Sigmoid colon (tissue), 7 donors: ENCODE data around the gene VWA1. TPM values are rescaled to one million over a fixed set of nuclear protein-coding genes. Genes with fewer than 3 reads are reported as not detected.
A peak's percentile ranks its signal among the peaks of the same experiment; 100 is the strongest.

Experiments used
- DNase-seq: peaks from one replicate; pipeline ENCODE4 v3.0.0-alpha.2; 2019
- H3K27ac ChIP-seq, 4 donors: fragments of 200-600 bp; sonication (generic); one replicate each; pipeline ENCODE4 v1.5.1; 2016 to 2019; ENCODE audit warnings: mild to moderate bottlenecking in 1 of 4
- H3K27me3 ChIP-seq, 3 donors: fragments of 200-600 bp; sonication (generic); one replicate each; pipeline ENCODE4 v1.5.1; 2019; ENCODE audit warnings: mild to moderate bottlenecking in 1 of 3
- H3K36me3 ChIP-seq, 4 donors: fragments of 200-600 bp; sonication (generic); one replicate each; pipeline ENCODE4 v1.5.1; 2016 to 2019
- H3K4me1 ChIP-seq, 4 donors: fragments of 200-600 bp; sonication (generic); one replicate each; pipeline ENCODE4 v1.5.1; 2017 to 2019
- H3K4me3 ChIP-seq, 4 donors: fragments of 200-600 bp; sonication (generic); one replicate each; pipeline ENCODE4 v1.5.1; 2017 to 2019; ENCODE audit warnings: mild to moderate bottlenecking in 2 of 4, moderate library complexity in 1 of 4
- H3K9me3 ChIP-seq, 4 donors: fragments of 200-600 bp in 3 of 4; sonication (generic) in 3 of 4; one replicate each; pipeline versions ENCODE4 v1.5.1 to v1.6.1; 2013 to 2019
- EP300 ChIP-seq, 4 donors: sonication (generic); formaldehyde crosslinking; IDR thresholded peaks; one replicate each; pipeline ENCODE4 v1.6.1; 2017; ENCODE audit warnings: antibody characterized with exemption in 4 of 4
- POLR2A ChIP-seq, 2 donors: fragments of 450-650 bp; IDR thresholded peaks; one replicate each; pipeline ENCODE4 v1.6.1; 2016; ENCODE audit warnings: antibody characterized with exemption in 2 of 2, mild to moderate bottlenecking in 2 of 2, moderate library complexity in 2 of 2
- POLR2AphosphoS5 ChIP-seq, 4 donors: sonication (generic); formaldehyde crosslinking; IDR thresholded peaks; one replicate each; pipeline ENCODE4 v1.6.1; 2017; ENCODE audit warnings: antibody characterized with exemption in 4 of 4
- WGBS, 2 donors: extraction: QIAGEN DNeasy Blood & Tissue Kit; methylation state at CpG; one replicate each; pipeline ENCODE4 v1.1.7; 2013; 5-methylcytosine and 5-hydroxymethylcytosine counted together
- intact Hi-C: fragments of 100-400 bp; cut with DNase I; formaldehyde crosslinking; loops from one replicate; pipeline ENCODE4 v1.15.1; 2023
- polyA plus RNA-seq, 3 donors: library from polyadenylated mRNA; stranded (reverse); fragments of 200-250 nt; gene quantifications; one replicate each; pipeline ENCODE4 v1.2.3, GENCODE V29; 2013
- total RNA-seq, 4 donors: library from RNA; depleted of rRNA; stranded (reverse); fragments of >200 nt; gene quantifications; one replicate each; pipeline ENCODE4 v1.1.0, GENCODE V29; 2016
- TF ChIP-seq, protein P1 (sequence below), 4 experiments: fragments of 450-650 bp in 3 of 4; fragments of 200-600 bp in 1 of 4; IDR thresholded peaks; one replicate each; pipeline ENCODE4 v1.5.1; 2016 to 2019; ENCODE audit warnings: antibody characterized with exemption in 4 of 4, mild to moderate bottlenecking in 3 of 4, moderate library complexity in 2 of 4
- donor health status: healthy with polysubstance abuse.
- donor health status: Bipolar disorder and iron deficiency.
- donor health status: healthy.

Gene VWA1
- total and polyA plus RNA-seq, 7 donors: 2.4 to 107 (median 47.1) TPM

- DNase-seq: no peak
- Histone ChIP-seq H3K9me3 (no peaks in the 10 kb centered on the region), H3K4me1 (peaks cover 0 to 11% (median 0%) of the 10 kb centered on the region in 4 donors), H3K4me3 (no peak overlapping the region), H3K27me3 (no peaks in the 10 kb centered on the region), H3K36me3 (peaks cover 70 to 100% (median 91%) of the 10 kb centered on the region in 4 donors), H3K27ac (no peak overlapping the region)
- 92 to 94% methylated on average over 12 of the region's 12 CpGs for WGBS, 2 donors
- TF ChIP-seq, protein P1, sequence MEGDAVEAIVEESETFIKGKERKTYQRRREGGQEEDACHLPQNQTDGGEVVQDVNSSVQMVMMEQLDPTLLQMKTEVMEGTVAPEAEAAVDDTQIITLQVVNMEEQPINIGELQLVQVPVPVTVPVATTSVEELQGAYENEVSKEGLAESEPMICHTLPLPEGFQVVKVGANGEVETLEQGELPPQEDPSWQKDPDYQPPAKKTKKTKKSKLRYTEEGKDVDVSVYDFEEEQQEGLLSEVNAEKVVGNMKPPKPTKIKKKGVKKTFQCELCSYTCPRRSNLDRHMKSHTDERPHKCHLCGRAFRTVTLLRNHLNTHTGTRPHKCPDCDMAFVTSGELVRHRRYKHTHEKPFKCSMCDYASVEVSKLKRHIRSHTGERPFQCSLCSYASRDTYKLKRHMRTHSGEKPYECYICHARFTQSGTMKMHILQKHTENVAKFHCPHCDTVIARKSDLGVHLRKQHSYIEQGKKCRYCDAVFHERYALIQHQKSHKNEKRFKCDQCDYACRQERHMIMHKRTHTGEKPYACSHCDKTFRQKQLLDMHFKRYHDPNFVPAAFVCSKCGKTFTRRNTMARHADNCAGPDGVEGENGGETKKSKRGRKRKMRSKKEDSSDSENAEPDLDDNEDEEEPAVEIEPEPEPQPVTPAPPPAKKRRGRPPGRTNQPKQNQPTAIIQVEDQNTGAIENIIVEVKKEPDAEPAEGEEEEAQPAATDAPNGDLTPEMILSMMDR (IDR thresholded peaks at IDR 0.05): no peak
- TF ChIP-seq POLR2A (IDR thresholded peaks at IDR 0.05) (no peak), POLR2AphosphoS5 (IDR thresholded peaks at IDR 0.05) (no peak), EP300 (IDR thresholded peaks at IDR 0.05) (no peak)
- intact Hi-C loops: no loop called here
Observed at GRCh38 chr1:1390675-1391074, 44.8 kb upstream of the VWA1 start.

- DNase-seq: no peak
- no peak for TF ChIP-seq POLR2A (IDR thresholded peaks at IDR 0.05)
- TF ChIP-seq EP300 (IDR thresholded peaks at IDR 0.05): no peak
- TF ChIP-seq POLR2AphosphoS5 (IDR thresholded peaks at IDR 0.05): no peak
- WGBS, 2 donors: 92 to 93% methylated on average over 12 of the region's 12 CpGs
- no peak overlapping the region for H3K4me3 ChIP-seq
- no peaks in the 10 kb centered on the region for H3K27me3 ChIP-seq
- intact Hi-C loops: no loop called here
- no peaks in the 10 kb centered on the region for H3K9me3 ChIP-seq
- H3K36me3 ChIP-seq: peaks cover 70 to 100% (median 87%) of the 10 kb centered on the region in 4 donors
- H3K4me1 ChIP-seq: peaks cover 0 to 14% (median 0%) of the 10 kb centered on the region in 4 donors
- no peak overlapping the region for H3K27ac ChIP-seq
Observed at GRCh38 chr1:1391225-1391624, 44.3 kb upstream of the VWA1 start.

GRCh38 chr1:1393014-1393413, 42.5 kb upstream of the VWA1 start:
- intact Hi-C loops: no loop called here

GRCh38 chr1:1393428-1393827, 42.1 kb upstream of the VWA1 start:
- Histone ChIP-seq H3K27me3 (no peaks in the 10 kb centered on the region), H3K27ac (no peak overlapping the region), H3K4me3 (no peak overlapping the region), H3K4me1 (peaks cover 0 to 32% (median 16%) of the 10 kb centered on the region in 4 donors), H3K36me3 (peaks cover 48 to 96% (median 73%) of the 10 kb centered on the region in 4 donors), H3K9me3 (no peaks in the 10 kb centered on the region)
- no peak for DNase-seq
- intact Hi-C loops: no loop called here
- TF ChIP-seq EP300 (IDR thresholded peaks at IDR 0.05) (no peak), POLR2AphosphoS5 (IDR thresholded peaks at IDR 0.05) (no peak), POLR2A (IDR thresholded peaks at IDR 0.05) (no peak)
- TF ChIP-seq, protein P1 (IDR thresholded peaks at IDR 0.05): no peak
- WGBS, 2 donors: 91 to 94% methylated on average over 11 of the region's 11 CpGs

More at GRCh38 chr1:1393014-1393413, 42.5 kb upstream of the VWA1 start:
- Histone ChIP-seq H3K27me3 (no peaks in the 10 kb centered on the region), H3K4me3 (no peak overlapping the region), H3K9me3 (no peaks in the 10 kb centered on the region), H3K36me3 (peaks cover 52 to 99% (median 77%) of the 10 kb centered on the region in 4 donors), H3K27ac (no peak overlapping the region), H3K4me1 (peaks cover 0 to 28% (median 11%) of the 10 kb centered on the region in 4 donors)
- TF ChIP-seq POLR2A (IDR thresholded peaks at IDR 0.05) (no peak), EP300 (IDR thresholded peaks at IDR 0.05) (no peak), POLR2AphosphoS5 (IDR thresholded peaks at IDR 0.05) (no peak)
- WGBS, 2 donors: 95 to 97% methylated on average over 4 of the region's 4 CpGs
- DNase-seq: no peak

DNA sequence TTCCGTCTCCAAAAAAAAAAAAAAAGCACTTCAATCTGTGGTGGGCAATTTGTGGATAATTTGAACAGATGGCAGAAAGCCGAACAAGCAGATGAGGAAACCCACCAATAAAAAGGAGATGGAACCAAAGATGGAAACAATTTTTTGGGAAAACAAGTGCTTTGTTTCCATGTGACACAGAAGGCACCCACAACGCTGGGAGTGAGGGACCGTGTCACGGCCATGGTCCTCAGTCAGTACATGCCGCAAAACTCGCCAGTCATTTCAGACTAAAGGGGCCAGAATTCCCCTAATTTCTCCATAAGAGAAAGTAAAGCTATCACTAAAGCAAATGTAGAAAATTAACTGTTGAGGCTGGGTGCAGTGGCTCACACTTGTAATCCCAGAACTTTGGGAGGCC, 41.4 kb upstream of the VWA1 start:
- TF ChIP-seq POLR2A (IDR thresholded peaks at IDR 0.05) (no peak), EP300 (IDR thresholded peaks at IDR 0.05) (no peak), POLR2AphosphoS5 (IDR thresholded peaks at IDR 0.05) (no peak)
- TF ChIP-seq, protein P1 (IDR thresholded peaks at IDR 0.05): no peak
- peaks cover 41 to 89% (median 67%) of the 10 kb centered on the region in 4 donors for H3K36me3 ChIP-seq
- no peak overlapping the region for H3K4me3 ChIP-seq
- 96 to 97% methylated on average over 7 of the region's 7 CpGs for WGBS, 2 donors
- intact Hi-C loops: no loop called here
- no peak for DNase-seq
- no peaks in the 10 kb centered on the region for H3K27me3 ChIP-seq
- no peak overlapping the region for H3K27ac ChIP-seq
- H3K4me1 ChIP-seq: peaks cover 0 to 36% (median 17%) of the 10 kb centered on the region in 4 donors
- H3K9me3 ChIP-seq: no peaks in the 10 kb centered on the region

DNA sequence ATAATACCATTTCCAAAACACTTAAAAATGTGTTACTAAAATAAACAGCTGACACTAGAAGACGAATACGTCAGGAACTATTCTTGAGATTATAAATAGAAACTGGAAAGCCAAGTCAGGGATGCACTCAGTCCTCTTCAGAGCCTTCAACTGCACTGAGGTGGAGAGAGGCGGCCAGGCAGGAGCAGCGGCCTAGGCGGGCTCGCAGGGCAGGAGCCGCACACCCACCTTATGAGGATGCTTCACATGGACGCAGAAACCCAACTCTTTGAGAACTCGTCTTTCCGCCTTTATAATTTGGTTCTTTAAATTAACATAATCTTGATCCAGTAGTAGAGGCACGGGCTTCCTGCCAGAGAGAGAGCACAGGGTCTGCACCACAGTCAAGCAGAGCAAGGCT, 40.3 kb upstream of the VWA1 start:
- H3K27ac ChIP-seq: peak overlapping the region in 1 of 4 donors; percentile 22
- peaks cover 31 to 79% (median 57%) of the 10 kb centered on the region in 4 donors for H3K36me3 ChIP-seq
- intact Hi-C loops: no loop called here
- 93 to 94% methylated on average over 11 of the region's 11 CpGs for WGBS, 2 donors
- peaks cover 0 to 43% (median 21%) of the 10 kb centered on the region in 4 donors for H3K4me1 ChIP-seq
- no peak overlapping the region for H3K4me3 ChIP-seq
- H3K27me3 ChIP-seq: no peaks in the 10 kb centered on the region
- TF ChIP-seq EP300 (IDR thresholded peaks at IDR 0.05): no peak
- TF ChIP-seq, protein P1 (IDR thresholded peaks at IDR 0.05): no peak
- TF ChIP-seq POLR2AphosphoS5 (IDR thresholded peaks at IDR 0.05): no peak
- TF ChIP-seq POLR2A (IDR thresholded peaks at IDR 0.05): no peak
- DNase-seq: no peak
- H3K9me3 ChIP-seq: no peaks in the 10 kb centered on the region
